Endothelial cell of umbilical vein (primary cell): ENCODE measurements around the gene CAPN14. TPM values are rescaled to one million over a fixed set of nuclear protein-coding genes. Genes with fewer than 3 reads are reported as not detected.

ENCODE experiments used
- BruUV-seq: library from RNA; stranded (reverse); fragments of 400-500 nt; replicated peaks from 2 replicates; lab custom pipeline; 2021; lab: Mats Ljungman, UMichigan
- CTCF ChIA-PET: fragments of 300-600, 350-600 bp; sonication (Branson Sonifier 250); formaldehyde crosslinking; loops from one replicate; lab custom pipeline; 2021; ENCODE audit warnings: antibody characterized with exemption, inconsistent platforms; lab: Charles Lee
- POLR2A ChIA-PET: fragments of 300-600, 350-600 bp; sonication (Branson Sonifier 250); formaldehyde crosslinking; loops from one replicate; lab custom pipeline; 2021; ENCODE audit warnings: antibody characterized with exemption, inconsistent platforms; lab: Charles Lee
- DNase-seq: peaks from one replicate; pipeline ENCODE4 v3.0.0-alpha.2; 2011; ENCODE audit warnings: low read depth, low spot score
- FAIRE-seq: peaks from 2 replicates; lab custom pipeline; 2011; peaks lifted over from hg19 to GRCh38; lab: Jason Lieb, UNC
- H2AFZ ChIP-seq: 2 replicates; pipeline ENCODE4 v1.6.0; 2012; ENCODE audit warnings: low read depth, low read length, control low read depth, inconsistent platforms
- H3K27ac ChIP-seq: 2 replicates; pipeline ENCODE4 v1.5.1; 2011; ENCODE audit warnings: low read depth, mild to moderate bottlenecking, control low read depth, low read length, moderate library complexity; ENCODE audit not compliant: insufficient read depth
- H3K27me3 ChIP-seq, 2 experiments: 2 replicates each; pipeline versions ENCODE4 v1.6.0 to v1.6.1; 2011; ENCODE audit warnings: low read length in 2 of 2, mixed read lengths in 1 of 2; ENCODE audit not compliant: control insufficient read depth in 2 of 2, insufficient read depth in 2 of 2
- H3K36me3 ChIP-seq, 2 experiments: 2 replicates in 1 of 2; 3 replicates in 1 of 2; pipeline ENCODE4 v1.5.1; 2011; ENCODE audit warnings: low read length in 2 of 2, mild to moderate bottlenecking in 1 of 2, moderate library complexity in 1 of 2; ENCODE audit not compliant: control insufficient read depth in 2 of 2, insufficient read depth in 2 of 2; ENCODE audit errors: extremely low read depth in 1 of 2
- H3K4me1 ChIP-seq: 3 replicates; pipeline ENCODE4 v1.5.1; 2011; ENCODE audit warnings: mild to moderate bottlenecking, low read length; ENCODE audit not compliant: control insufficient read depth, insufficient read depth; ENCODE audit errors: extremely low read depth
- H3K4me2 ChIP-seq: 2 replicates; pipeline ENCODE4 v1.6.1; 2011; ENCODE audit warnings: low read length, control low read depth, mixed read lengths; ENCODE audit not compliant: insufficient read depth
- H3K4me3 ChIP-seq, 3 experiments: fragments of 200-600 bp in 1 of 3; sonication (generic), shearing (Covaris generic) in 1 of 3; replicated peaks in 1 of 3; 2 replicates each; pipeline ENCODE4 v1.5.1; 2011 to 2016; ENCODE audit warnings: control low read depth in 3 of 3, low read length in 3 of 3, mild to moderate bottlenecking in 2 of 3, inconsistent platforms in 1 of 3, low read depth in 1 of 3, moderate library complexity in 1 of 3; ENCODE audit not compliant: insufficient read depth in 1 of 3
- H3K79me2 ChIP-seq: 2 replicates; pipeline ENCODE4 v1.6.0; 2012; ENCODE audit warnings: low read length, inconsistent platforms; ENCODE audit not compliant: control insufficient read depth, insufficient read depth
- H3K9ac ChIP-seq: replicated peaks from 2 replicates; pipeline ENCODE3; 2011; ENCODE audit warnings: low read length, control low read depth; ENCODE audit not compliant: insufficient read depth; ENCODE audit errors: extremely low read depth
- H3K9me1 ChIP-seq: replicated peaks from 3 replicates; pipeline ENCODE4 v1.6.0; 2011; ENCODE audit warnings: mild to moderate bottlenecking, low read length; ENCODE audit not compliant: control insufficient read depth, insufficient read depth; ENCODE audit errors: extremely low read depth
- H3K9me3 ChIP-seq: replicated peaks from 2 replicates; pipeline ENCODE4 v1.5.1; 2012; ENCODE audit warnings: low read length, inconsistent platforms; ENCODE audit not compliant: control insufficient read depth, insufficient read depth
- H4K20me1 ChIP-seq: replicated peaks from 2 replicates; pipeline ENCODE3; 2011; ENCODE audit warnings: mild to moderate bottlenecking, low read length; ENCODE audit not compliant: control insufficient read depth, insufficient read depth; ENCODE audit errors: extremely low read depth
- EZH2 ChIP-seq: IDR thresholded peaks from 2 replicates; pipeline ENCODE4 v1.6.1; 2012; ENCODE audit warnings: borderline replicate concordance, low read depth, mild to moderate bottlenecking, moderate library complexity, low read length, inconsistent platforms; ENCODE audit not compliant: severe bottlenecking
- FOS ChIP-seq: IDR thresholded peaks from 2 replicates; pipeline ENCODE4 v1.6.1; 2011; ENCODE audit warnings: mild to moderate bottlenecking, low read length, moderate library complexity, borderline replicate concordance; ENCODE audit not compliant: insufficient read depth
- GATA2 ChIP-seq: IDR thresholded peaks from 2 replicates; pipeline ENCODE4 v1.7.0; 2011; ENCODE audit warnings: low read depth, mild to moderate bottlenecking, moderate library complexity, mixed read lengths, low read length; ENCODE audit not compliant: insufficient read length, insufficient read depth
- JUN ChIP-seq: IDR thresholded peaks from 2 replicates; pipeline ENCODE4 v1.6.1; 2011; ENCODE audit warnings: borderline replicate concordance, low read depth; ENCODE audit not compliant: insufficient read length, insufficient read depth
- MAX ChIP-seq: IDR thresholded peaks from 2 replicates; pipeline ENCODE4 v1.6.1; 2011; ENCODE audit not compliant: insufficient read depth, insufficient read length
- MYC ChIP-seq: IDR thresholded peaks from one replicate; pipeline ENCODE4 v1.6.1; 2011; ENCODE audit warnings: mild to moderate bottlenecking, low read depth, low read length
- POLR2A ChIP-seq: IDR thresholded peaks from 2 replicates; pipeline ENCODE4 v1.6.1; 2012; ENCODE audit warnings: low read depth, mild to moderate bottlenecking, control low read depth, low read length
- POLR2AphosphoS5 ChIP-seq: IDR thresholded peaks from 2 replicates; pipeline ENCODE4 v1.6.1; 2012; ENCODE audit warnings: low read depth, mild to moderate bottlenecking, control low read depth, low read length, moderate library complexity; ENCODE audit not compliant: insufficient read depth
- dilution Hi-C: fragments of 300-500 bp; cut with MboI; formaldehyde crosslinking; loops from one replicate; pipeline ENCODE4 v1.15.0; 2019; ENCODE audit warnings: low sequenced_read_pairs; ENCODE audit not compliant: extremely low pct_ligation_motif_present
- intact Hi-C: fragments of 100-400 bp; cut with micrococcal nuclease; formaldehyde crosslinking; loops from one replicate; pipeline ENCODE4 v1.10.0; 2022
- polyA plus RNA-seq, 4 experiments: library from polyadenylated mRNA; depleted of rRNA in 3 of 4; stranded (reverse) in 3 of 4; unstranded in 1 of 4; fragments of >200 nt; gene quantifications; 2 replicates each; pipeline versions ENCODE4 v1.2.1 to v1.2.3, GENCODE V29; 2011 to 2012; ENCODE audit warnings: missing spikeins in 1 of 4
- total RNA-seq: library from RNA; stranded (reverse); gene quantifications from 2 replicates; pipeline ENCODE4 v1.2.3, GENCODE V29; 2021
- TF ChIP-seq, protein P1 (sequence below), 2 donors: IDR thresholded peaks; 1 replicate in 1 of 2; 2 replicates in 1 of 2; pipeline ENCODE4 v1.5.1; 2011; ENCODE audit warnings: low read length in 2 of 2, mild to moderate bottlenecking in 2 of 2, moderate library complexity in 2 of 2, control low read depth in 1 of 2, inconsistent platforms in 1 of 2, low read depth in 1 of 2; ENCODE audit not compliant: insufficient read depth in 1 of 2; ENCODE audit errors: extremely low read depth in 1 of 2

The CAPN14 gene
- total and polyA plus RNA-seq, 2 donors (not counting 3 experiments of a cell fraction or from before 2014, with no cell fraction given), result 0.01 to 0.15 TPM

DNA sequence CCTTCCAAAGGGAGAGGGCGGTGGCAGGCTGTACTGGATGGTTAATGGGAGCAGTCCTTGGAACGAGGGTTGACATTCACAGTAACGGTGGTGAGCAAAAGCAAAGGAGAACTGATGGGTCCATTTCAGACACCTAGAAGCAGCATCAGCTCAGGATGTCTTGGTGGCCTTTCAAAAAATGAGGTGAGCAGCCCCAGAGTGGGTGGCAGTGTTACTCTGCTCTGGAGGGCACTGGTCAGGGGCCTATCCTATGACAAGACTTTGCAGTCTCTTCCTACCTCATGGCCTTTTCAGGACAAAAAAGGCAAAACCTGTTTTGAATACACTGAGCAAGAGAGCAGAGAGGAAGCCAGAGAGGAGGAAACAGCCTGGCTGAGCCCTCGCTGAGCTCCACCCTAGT is 23.5 kb downstream of the CAPN14 start:
- no peak for TF ChIP-seq FOS
- no peak for TF ChIP-seq POLR2A
- Histone ChIP-seq H3K9ac (no peak overlapping the region), H3K9me1 (no peaks in the 10 kb centered on the region), H3K27me3 (no peaks in the 10 kb centered on the region), H2AFZ (no peak overlapping the region), H3K4me1 (no peaks in the 10 kb centered on the region), H3K27ac (no peak overlapping the region), H3K4me2 (no peak overlapping the region), H3K9me3 (no peaks in the 10 kb centered on the region), H4K20me1 (no peaks in the 10 kb centered on the region), H3K36me3 (no peaks in the 10 kb centered on the region), H3K79me2 (no peaks in the 10 kb centered on the region), H3K4me3 (no peak overlapping the region)
- DNase-seq (no peak), FAIRE-seq (no peak)
- ChIA-PET POLR2A (no interaction called here), CTCF (no interaction called here)
- dilution Hi-C loops (no loop called here), intact Hi-C loops (no loop called here)
- no TSS peak for BruUV-seq

DNA sequence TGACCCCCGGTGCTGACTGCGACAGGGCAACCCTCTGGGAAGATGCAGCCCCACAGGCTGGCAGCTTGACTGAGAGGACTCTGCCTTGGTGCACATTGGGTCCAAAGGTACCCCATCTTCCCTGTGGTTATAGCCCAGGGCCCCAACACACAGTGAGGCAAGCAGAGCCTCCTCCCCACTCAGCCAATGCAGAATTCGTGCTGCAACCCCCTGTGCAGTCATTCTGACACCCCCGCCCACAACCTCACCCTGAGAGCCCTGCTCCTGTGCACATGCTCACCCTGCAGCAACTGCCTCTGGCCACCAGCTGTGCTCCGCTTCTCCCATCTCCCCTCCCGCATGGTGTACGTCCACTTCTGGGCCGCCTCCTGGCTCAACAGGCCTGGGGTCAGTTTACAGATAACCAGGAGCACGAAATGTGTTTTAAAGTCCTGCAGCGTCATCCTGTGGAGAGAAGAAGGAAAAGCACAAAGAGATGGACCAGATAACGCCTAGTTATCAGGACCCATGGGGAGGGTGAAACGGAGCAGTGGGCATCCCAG is 24.4 kb downstream of the CAPN14 start:
- intact Hi-C loops, result no loop called here
- no TSS peak for BruUV-seq
- dilution Hi-C loops, result no loop called here
- FAIRE-seq, result no peak
- H3K27me3 ChIP-seq, result no peaks in the 10 kb centered on the region
- POLR2A ChIA-PET, result no interaction called here
- CTCF ChIA-PET, result no interaction called here
- H3K27ac ChIP-seq, result no peak overlapping the region
- no peak overlapping the region for H3K9ac ChIP-seq
- no peaks in the 10 kb centered on the region for H3K36me3 ChIP-seq
- H3K4me2 ChIP-seq, result no peak overlapping the region
- no peak overlapping the region for H2AFZ ChIP-seq
- H3K9me3 ChIP-seq, result no peaks in the 10 kb centered on the region
- H4K20me1 ChIP-seq, result no peaks in the 10 kb centered on the region
- H3K4me3 ChIP-seq, result no peak overlapping the region
- no peaks in the 10 kb centered on the region for H3K9me1 ChIP-seq
- no peak for DNase-seq
- no peaks in the 10 kb centered on the region for H3K79me2 ChIP-seq
- no peaks in the 10 kb centered on the region for H3K4me1 ChIP-seq
- TF ChIP-seq FOS (no peak), JUN (no peak), MYC (no peak), MAX (no peak), GATA2 (no peak), POLR2AphosphoS5 (no peak), POLR2A (no peak), EZH2 (no peak)
- TF ChIP-seq, protein P1, sequence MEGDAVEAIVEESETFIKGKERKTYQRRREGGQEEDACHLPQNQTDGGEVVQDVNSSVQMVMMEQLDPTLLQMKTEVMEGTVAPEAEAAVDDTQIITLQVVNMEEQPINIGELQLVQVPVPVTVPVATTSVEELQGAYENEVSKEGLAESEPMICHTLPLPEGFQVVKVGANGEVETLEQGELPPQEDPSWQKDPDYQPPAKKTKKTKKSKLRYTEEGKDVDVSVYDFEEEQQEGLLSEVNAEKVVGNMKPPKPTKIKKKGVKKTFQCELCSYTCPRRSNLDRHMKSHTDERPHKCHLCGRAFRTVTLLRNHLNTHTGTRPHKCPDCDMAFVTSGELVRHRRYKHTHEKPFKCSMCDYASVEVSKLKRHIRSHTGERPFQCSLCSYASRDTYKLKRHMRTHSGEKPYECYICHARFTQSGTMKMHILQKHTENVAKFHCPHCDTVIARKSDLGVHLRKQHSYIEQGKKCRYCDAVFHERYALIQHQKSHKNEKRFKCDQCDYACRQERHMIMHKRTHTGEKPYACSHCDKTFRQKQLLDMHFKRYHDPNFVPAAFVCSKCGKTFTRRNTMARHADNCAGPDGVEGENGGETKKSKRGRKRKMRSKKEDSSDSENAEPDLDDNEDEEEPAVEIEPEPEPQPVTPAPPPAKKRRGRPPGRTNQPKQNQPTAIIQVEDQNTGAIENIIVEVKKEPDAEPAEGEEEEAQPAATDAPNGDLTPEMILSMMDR (IDR thresholded peaks at IDR 0.05; ENCODE audit: extremely low read depth in 1 of 2, insufficient read depth in 1 of 2, low read depth in 1 of 2, low read length in 2 of 2), result no peak
